ENCODE results near the gene CRYGB. TPM values are rescaled to one million over a fixed set of nuclear protein-coding genes. Genes with fewer than 3 reads are reported as not detected.
A peak's percentile ranks its signal among the peaks of the same experiment; 100 is the strongest.
"Not testable (repeated sequence)": the region's sequence is repeated elsewhere in the genome, so short reads cannot be mapped to it uniquely, and the experiment has no call there.

Gene CRYGB
- total RNA-seq, 1 donor from 2014 or later: not detected

DNA sequence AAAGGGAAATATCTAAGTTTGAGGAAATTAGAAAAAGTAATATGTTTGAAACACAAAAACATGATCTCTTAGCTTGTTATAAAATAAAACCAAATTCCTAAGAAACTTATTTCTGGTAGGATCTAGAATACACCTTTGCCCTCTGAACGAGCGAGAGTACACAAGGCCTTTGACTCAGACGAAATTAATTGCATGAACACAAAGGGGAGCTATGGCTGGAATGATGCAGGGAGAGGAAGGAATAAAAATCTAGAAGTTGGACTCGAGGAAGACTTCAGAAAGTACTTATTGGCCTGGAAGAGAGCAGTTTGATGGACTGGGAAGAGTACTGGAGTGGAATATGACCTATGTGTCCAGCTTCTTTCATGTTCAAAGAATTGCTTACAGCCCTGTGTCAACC lies 20.7 kb downstream of the CRYGB start:
- DNase-seq (no peak), ATAC-seq (no peak)
- intact Hi-C loops (cut with micrococcal nuclease): no loop called here

DNA sequence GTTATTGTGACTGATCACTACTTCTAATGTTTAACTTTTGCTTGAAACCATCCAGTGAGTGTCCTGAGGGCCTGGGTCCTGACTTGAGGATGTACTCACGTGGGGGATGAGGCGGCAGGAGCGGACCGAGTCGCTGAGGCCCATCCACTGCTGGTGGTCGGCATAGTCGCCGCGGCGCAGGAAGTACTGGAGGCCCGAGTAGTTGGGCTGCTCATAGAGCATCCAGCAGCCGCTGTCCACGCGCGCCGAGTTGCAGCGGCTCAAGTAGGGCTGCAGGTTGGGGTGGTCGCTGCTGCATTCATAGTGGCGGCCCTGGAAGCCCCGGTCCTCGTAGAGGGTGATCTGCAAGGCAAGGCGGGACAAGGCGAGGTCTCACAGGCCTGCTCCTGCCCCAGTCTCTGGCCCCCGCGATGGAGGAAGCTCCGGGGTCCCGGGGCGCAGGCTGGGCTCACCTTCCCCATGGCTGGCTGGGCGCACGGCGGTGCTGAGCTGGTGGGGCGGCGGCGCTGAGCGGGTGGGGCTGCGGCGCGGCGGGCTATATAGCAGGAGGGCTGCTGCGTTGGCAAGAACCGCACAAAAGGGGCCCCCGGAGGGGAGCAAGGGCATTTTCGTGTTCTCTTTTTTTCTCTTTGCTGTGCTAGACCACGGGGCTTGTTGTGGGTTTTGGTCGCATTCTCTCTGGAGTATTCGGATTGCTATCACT lies 21.8 kb downstream of the CRYGB start, which contains the start of gene CRYGD:
CRYGD (minus strand) TSS at position 512 of the 703 bp plus-strand sequence; CDS start at position 461, 51 bp downstream.
- DNase-seq; intact Hi-C loops (cut with micrococcal nuclease): not testable (repeated sequence)
- ATAC-seq: peak; percentile 15

DNA sequence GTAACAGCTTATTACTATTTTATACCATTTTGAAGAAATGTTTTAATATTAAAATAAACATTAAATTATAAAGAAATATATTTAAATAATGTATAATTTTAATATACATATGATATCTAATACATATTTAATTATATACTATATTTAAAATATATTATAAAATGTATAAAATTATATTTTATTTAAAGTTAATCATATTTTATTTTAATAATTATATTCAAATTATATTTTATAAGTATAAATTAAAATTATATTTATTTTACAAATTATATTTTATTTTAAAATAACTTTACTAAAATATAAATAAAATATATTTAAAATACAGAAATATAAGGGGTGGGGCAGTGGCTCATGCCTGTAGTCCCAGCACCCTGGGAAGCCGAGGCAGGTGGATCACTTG lies 23.7 kb downstream of the CRYGB start:
- no peak for ATAC-seq
- intact Hi-C loops (cut with micrococcal nuclease): no loop called here

DNA sequence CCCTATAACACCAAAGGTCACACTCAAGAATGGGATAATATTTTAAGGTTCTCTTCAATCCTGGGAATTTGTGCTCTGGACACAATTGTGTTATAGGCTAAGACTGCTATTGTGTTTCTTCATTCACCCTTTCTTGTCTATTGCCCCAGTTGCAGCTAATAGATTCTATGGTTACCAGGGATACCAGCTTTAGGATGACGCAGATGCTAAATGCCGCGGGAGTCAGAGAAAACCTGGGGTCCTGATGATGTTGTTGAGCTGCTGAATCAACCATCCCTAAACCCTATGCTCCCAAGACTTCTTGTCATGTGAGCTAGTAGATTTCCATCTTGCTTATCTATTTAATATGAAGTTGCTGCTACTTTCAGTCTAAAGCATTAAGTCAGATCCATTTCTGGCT lies 27.0 kb downstream of the CRYGB start:
- DNase-seq (no peak), ATAC-seq (no peak)
- intact Hi-C loops (cut with micrococcal nuclease): no loop called here

More for the DNA sequence above, 23.7 kb downstream of the CRYGB start:
- DNase-seq: no peak

DNA sequence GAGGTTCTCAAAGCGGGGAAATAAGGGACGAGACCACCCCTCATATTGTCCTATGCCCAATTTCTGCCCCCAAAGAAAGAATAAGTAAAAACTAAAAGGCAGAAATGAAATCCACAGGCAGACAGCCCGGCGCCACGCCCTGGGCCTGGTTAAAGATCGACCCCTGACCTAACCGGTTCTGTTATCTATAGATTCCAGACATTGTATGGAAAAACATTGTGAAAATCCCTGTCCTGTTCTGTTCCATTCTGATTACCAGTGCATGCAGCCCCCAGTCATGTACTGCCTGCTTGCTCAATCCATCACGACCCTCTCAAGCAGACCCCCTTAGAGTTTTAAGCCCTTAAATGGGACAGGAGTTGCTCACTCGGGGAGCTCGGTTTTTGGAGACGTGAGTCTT lies 28.6 kb downstream of the CRYGB start:
- intact Hi-C loops (cut with micrococcal nuclease); DNase-seq; ATAC-seq: not testable (repeated sequence)

DNA sequence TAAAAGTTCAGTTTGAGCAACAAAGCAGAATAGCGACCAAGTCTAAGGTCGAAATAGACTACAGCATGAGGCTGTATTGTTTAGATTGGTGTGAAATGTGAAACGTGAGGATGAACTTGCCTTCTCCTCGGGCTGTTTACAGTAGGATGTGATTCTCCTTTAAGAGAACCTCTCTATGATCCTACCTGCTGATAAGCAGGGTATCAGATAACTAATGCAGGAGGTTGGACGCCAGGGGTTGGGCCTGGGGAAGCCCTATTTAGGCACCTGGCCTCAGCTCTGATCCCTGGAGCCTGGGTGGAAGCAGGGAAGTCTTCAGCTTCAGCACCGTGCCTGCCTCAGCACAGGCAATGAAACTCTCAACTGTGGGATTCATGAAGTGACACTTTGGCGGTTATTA lies 33.0 kb downstream of the CRYGB start:
- intact Hi-C loops (cut with micrococcal nuclease): no loop called here
- no peak for DNase-seq
- no peak for ATAC-seq

DNA sequence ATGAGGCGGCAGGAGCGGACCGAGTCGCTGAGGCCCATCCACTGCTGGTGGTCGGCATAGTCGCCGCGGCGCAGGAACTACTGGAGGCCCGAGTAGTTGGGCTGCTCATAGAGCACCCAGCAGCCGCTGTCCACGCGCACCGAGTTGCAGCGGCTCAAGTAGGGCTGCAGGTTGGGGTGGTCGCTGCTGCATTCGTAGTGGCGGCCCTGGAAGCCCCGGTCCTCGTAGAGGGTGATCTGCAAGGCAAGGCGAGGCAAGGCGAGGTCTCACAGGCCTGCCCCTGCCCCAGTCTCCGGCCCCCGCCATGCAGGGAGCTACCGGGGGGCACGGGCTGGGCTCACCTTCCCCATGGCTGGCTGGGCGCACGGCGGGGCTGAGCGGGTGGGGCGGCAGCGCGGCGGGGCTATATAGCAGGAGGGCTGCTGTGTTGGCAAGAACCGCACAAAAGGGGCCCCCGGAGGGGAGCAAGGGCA lies 33.6 kb downstream of the CRYGB start:
- ATAC-seq; DNase-seq; intact Hi-C loops (cut with micrococcal nuclease): not testable (repeated sequence)

DNA sequence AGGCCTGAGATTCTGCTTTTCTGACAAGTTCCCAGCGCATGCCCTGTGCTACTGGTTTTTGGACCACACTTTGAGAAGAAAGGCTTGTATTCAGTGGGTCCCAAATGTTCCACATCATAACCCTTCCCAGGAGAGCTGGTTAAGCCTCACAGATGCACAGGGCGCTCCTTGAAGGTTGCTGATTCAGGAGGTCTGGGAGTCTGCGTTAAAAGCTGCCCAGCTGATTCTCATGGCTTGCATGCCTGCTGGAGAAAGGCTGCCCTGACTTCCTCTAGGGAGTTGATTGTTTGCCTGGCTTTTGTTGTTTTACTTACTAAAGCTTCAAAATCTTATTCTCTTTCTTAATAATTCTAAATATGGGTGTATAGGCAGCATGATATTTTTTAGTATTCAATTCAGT lies 42.3 kb downstream of the CRYGB start:
- intact Hi-C loops (cut with micrococcal nuclease): no loop called here
- ATAC-seq (no peak), DNase-seq (no peak)

DNA sequence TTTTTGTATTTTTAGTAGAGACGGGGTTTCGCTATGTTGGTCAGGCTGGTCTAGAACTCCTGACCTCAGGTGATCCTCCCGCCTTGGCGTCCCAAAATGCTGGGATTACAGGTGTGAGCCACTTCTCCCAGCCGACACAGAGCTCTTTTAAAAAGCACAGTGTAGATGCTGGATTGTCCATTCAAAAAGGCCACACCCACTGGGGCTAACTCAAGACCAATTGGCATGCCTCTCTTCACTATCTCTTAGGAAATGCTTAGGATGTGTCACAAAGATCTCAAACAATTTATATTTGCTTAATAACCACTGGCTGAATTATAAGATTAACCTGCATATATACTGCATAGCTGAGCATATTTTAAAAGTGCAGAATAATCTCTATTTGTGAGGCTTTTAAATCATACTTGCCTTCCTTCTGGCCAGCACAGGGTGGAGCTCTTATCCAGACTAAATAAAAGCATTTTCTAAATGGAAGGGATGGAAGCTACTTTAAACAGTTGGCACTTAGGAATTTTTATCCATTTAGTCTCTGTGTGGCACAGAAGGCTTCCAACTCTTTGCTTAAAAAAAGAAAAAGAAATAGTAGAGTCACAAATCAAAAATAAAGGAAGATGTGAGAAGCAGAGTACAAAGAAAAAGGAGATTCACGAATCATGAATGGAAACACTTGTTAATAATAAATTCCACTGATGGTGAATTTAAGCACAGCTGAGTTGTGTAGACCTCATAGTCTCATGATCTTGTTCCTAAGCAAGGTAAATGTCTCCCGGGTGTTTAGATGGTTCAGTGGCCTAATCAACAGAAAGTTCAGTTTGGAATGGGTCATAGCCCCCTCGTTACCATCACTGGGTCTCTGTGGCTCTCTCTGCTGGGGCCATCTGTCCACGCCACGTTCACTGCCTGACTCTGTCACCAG lies 44.0 kb downstream of the CRYGB start:
- intact Hi-C loops (cut with micrococcal nuclease): no loop called here
- ATAC-seq (no peak), DNase-seq (no peak)

DNA sequence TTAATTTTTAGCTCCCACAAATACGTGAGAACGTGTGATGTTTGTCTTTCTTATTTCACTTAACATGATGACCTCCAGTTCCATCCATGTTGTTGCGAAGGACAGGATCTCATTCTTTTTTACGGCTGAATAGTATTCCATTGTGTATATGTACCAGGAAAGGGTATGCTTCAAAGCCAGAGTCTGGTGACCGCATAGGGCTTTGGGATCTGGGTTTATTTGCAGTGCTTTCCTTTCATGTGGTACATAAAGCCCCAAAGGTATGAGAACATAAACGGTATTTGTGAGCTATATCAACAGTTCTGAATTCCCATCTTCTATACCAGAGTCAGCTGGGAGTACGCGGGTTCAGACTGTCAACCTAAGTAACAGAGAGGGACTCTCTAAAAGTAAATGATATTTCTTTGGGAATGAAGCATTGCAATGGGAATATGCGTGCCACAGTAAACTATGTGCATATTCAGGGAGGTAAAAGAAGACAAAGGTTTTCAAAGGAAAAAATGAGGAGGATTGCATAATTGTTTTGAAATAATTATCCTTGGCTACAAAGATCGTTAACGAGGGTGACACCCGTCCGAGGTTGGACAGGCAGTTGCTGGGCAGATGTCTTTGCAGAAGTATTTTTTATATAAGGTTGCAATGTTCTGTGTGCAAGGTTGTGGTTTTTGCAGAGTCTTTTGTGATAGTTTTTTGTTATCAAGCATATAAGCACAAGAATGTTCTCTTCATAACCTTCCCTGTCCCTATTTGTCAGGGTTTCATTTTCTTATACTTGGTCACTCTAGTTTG lies 46.1 kb downstream of the CRYGB start:
- DNase-seq (no peak), ATAC-seq (no peak)
- intact Hi-C loops (cut with micrococcal nuclease): no loop called here

DNA sequence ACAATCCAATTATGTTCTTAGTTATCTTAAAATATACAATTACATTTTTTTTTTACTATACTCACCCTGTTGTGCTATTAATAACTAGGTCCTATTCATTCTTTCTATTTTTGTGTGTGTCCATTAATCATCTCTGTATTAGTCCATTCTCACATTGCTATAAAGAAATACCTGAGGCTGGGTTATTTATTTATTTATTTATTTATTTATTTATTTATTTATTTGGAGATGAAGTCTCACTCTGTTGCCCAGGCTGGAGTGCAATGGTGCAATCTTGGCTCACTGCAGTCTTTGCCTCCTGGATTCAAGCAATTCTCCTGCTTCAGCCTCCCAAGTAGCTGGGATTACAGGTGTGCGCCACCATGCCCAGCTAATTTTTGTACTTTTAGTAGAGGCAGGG lies 47.3 kb downstream of the CRYGB start:
- intact Hi-C loops (cut with micrococcal nuclease); ATAC-seq: not testable (repeated sequence)

DNA sequence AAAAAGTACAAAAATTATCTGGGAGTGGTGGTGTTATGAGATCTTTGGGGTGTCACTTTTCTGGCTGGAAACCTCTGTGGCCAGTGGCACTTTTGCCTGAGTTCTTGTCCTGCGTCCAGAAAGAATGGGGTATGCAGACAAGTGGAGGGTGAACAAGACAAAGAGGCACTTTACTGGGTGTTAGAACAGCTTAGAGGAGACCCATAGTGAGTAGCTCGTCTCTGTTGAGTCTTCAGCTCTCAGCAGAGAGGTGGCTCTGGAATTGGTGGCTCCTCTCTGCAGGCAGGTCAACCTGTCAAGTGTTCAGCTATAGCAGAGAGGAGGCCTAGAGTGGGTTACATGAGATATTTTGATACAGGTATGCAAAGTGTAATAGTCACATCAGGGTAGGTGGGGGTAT lies 47.7 kb downstream of the CRYGB start:
- intact Hi-C loops (cut with micrococcal nuclease): no loop called here
- DNase-seq (no peak), ATAC-seq (peak; percentile 62)

More for the DNA sequence above, 47.3 kb downstream of the CRYGB start:
- not testable (repeated sequence) for DNase-seq

DNA sequence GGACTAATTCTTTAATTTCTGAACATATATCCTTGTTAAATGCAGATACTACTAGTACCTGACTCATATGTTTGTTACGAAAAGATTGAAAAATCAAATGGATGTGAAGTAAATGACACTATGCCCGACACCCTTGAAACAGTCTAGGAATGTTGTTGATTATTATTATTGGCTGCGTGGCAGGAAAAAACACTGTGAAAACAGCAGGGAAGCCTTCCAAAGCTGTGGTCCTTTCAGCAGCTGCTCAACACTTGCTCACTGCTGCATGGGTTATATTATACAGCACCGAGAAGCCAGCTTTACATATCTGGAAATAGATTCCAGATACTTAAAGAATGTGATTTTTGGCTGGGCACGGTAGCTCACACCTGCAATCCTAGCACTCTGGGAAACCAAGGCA lies 48.2 kb downstream of the CRYGB start:
- peak; percentile 80 for ATAC-seq
- intact Hi-C loops (cut with micrococcal nuclease): no loop called here
- no peak for DNase-seq

DNA sequence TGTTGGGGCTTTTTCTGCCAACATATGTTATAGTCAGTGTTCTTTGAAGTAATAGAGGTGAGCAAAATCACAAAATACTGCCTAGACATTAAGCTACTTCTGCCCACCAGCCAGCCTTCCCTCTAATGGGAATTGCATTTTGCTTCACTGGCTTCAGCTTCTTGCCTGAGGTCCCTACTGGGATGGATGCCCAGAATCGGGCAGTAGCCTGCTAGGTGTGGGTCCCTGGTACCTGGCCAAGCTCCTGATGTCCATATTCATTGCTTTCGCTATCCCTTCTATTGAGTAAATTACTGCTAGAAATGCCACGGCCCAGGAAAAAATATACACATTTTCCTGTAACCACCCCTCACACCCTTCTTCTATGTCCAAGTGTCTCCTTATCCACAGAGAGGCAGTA lies 48.6 kb downstream of the CRYGB start:
- intact Hi-C loops (cut with micrococcal nuclease): no loop called here
- DNase-seq (no peak), ATAC-seq (peak; percentile 54)

DNA sequence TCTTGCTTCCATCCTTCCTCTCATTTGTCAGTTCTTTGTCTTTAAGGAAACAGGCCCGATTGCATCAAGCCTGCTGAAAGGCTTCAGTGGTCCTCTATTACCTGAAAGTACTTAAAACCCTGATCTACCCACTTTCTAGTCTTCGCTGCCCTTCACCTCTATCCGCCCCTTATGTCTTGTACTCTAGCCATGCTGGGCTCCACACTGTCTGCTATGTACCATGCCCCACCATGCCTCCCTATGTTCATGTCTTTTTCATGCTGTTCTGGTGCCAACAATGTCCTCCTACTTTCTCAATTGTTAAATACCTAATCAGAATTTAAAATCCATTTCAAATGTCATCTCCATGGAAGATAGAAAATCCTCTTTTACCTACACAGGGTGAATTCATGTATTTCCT lies 49.9 kb downstream of the CRYGB start:
- intact Hi-C loops (cut with micrococcal nuclease): no loop called here

DNA sequence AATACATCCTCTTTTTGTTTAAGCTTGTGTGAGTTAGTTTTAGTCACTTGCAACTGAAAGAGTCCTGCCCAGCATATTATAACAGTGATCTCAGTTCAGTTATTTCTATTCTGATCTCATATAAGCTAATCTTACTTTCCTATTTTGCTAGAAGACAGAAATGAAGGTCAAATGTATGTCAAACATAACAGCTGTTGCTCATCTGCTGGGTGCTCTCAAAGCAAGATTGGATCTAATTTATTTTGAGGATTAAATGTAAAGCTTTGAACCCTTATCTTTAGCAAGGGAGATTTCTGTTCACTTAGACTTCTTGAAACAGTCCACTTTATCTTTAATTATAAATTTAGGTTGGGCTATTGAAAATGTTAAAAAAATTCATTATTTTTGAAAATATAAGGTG lies 52.8 kb downstream of the CRYGB start:
- intact Hi-C loops (cut with micrococcal nuclease): no loop called here
- no peak for DNase-seq
- ATAC-seq: no peak

More for the DNA sequence above, 49.9 kb downstream of the CRYGB start:
- DNase-seq (no peak), ATAC-seq (no peak)
